ENCODE results near the gene DTHD1. TPM values are rescaled to one million over a fixed set of nuclear protein-coding genes. Genes with fewer than 3 reads are reported as not detected.

The DTHD1 gene
- total RNA-seq, 1 donor from 2014 or later, result not detected

DNA sequence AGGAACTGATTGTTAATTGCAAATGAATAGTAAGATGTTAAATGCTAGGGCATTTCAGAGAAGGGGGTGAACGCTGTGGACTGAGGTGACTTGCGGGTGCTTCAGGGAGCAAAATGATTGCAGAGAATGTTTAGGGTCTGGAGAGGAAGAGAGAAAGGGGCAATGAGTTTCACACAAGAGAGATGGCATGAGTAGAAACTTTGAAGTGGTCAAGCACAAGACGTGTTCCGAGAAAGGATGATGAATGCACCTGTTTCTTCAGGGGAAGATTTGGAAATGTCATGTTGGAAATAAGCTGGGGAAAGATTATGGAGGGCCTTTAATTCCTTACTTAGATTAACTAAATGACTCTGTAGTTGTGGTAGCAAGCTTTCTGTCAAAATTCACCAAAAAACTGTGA is 43.4 kb downstream of the DTHD1 start:
- Mint-ChIP-seq H3K9me3 (no peaks in the 10 kb centered on the region), H3K27ac (no peak overlapping the region), H3K36me3 (no peaks in the 10 kb centered on the region), H3K4me1 (peaks cover 2% of the 10 kb centered on the region), H3K4me3 (no peak overlapping the region), H3K27me3 (ENCODE audit: low read depth) (no peaks in the 10 kb centered on the region)
- DNase-seq (ENCODE audit: low spot score in 2 of 2, unreplicated experiment in 2 of 2), result no peak
- TF ChIP-seq, protein P1, sequence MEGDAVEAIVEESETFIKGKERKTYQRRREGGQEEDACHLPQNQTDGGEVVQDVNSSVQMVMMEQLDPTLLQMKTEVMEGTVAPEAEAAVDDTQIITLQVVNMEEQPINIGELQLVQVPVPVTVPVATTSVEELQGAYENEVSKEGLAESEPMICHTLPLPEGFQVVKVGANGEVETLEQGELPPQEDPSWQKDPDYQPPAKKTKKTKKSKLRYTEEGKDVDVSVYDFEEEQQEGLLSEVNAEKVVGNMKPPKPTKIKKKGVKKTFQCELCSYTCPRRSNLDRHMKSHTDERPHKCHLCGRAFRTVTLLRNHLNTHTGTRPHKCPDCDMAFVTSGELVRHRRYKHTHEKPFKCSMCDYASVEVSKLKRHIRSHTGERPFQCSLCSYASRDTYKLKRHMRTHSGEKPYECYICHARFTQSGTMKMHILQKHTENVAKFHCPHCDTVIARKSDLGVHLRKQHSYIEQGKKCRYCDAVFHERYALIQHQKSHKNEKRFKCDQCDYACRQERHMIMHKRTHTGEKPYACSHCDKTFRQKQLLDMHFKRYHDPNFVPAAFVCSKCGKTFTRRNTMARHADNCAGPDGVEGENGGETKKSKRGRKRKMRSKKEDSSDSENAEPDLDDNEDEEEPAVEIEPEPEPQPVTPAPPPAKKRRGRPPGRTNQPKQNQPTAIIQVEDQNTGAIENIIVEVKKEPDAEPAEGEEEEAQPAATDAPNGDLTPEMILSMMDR (IDR thresholded peaks at IDR 0.05; ENCODE audit: unreplicated experiment), result no peak

DNA sequence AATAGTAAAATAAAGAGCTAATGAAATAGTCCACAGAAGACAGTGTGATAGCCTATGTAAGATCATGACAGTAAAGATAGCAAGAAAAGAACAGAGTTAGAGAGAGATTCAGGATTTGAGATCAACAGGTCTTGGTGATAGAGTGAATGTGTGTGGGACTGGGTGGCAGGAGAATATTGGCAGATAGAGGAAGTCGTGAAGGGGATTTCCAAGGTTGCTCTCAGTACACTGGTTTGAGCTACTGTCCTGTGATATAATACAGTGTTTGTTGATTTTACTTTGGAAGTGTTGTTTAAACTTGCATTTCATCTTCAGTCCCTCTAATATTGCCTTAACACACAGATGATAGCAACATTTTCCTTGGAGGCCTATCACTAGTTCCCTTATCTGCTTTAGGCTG is 44.1 kb downstream of the DTHD1 start:
- Mint-ChIP-seq H3K27ac (no peak overlapping the region), H3K4me3 (no peak overlapping the region), H3K36me3 (no peaks in the 10 kb centered on the region), H3K27me3 (ENCODE audit: low read depth) (no peaks in the 10 kb centered on the region), H3K9me3 (no peaks in the 10 kb centered on the region), H3K4me1 (peaks cover 2% of the 10 kb centered on the region)
- no peak for DNase-seq (ENCODE audit: low spot score in 2 of 2, unreplicated experiment in 2 of 2)
- TF ChIP-seq, protein P1 (IDR thresholded peaks at IDR 0.05; ENCODE audit: unreplicated experiment), result no peak

DNA sequence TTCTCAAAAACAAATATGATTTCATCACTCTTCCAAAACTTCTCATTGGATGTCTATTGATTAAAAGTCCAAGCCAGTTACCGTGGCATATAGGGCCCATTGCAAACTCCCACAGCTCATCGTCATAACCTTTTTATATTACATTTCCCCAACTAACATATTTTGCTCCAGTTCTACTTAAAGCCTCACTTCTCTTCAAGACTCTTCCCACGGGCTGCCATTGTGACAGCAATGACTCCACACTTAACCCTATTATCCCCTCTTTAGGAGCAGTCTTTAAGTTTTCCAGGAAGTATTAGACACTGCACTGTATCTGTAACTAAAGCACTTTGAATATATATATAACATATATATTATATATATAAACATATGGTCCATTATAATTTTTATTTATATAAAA is 44.5 kb downstream of the DTHD1 start:
- TF ChIP-seq, protein P1 (IDR thresholded peaks at IDR 0.05; ENCODE audit: unreplicated experiment), result no peak
- Mint-ChIP-seq H3K9me3 (no peaks in the 10 kb centered on the region), H3K4me3 (no peak overlapping the region), H3K27ac (no peak overlapping the region), H3K4me1 (peaks cover 2% of the 10 kb centered on the region), H3K27me3 (ENCODE audit: low read depth) (no peaks in the 10 kb centered on the region), H3K36me3 (no peaks in the 10 kb centered on the region)
- DNase-seq (ENCODE audit: low spot score in 2 of 2, unreplicated experiment in 2 of 2), result no peak

DNA sequence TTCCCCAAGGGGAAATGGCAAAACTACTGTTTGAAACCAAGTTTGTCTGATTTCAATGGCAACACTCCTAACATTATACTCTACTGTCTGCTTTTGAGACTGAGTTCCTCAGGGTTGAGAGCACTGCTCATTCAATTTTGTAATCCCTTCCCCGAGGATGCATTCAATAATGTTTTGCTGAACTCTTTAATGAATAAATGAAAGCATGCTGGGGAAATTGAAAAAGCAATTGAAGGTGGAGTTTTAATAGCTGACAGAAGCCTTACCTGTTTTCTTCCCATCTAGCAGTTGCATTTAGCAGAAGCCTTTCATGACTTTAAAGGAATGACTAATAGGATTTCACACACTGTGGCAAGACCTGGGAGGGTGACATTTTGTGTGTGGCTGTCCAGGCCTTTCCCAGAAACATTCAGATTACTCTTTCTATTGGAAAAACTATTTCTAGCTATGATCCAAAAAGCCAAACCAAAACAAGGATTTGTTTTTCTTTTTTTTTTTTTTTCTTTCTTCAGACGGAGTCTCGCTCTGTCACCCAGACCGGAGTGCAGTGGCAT is 45.1 kb downstream of the DTHD1 start:
- DNase-seq (ENCODE audit: low spot score in 2 of 2, unreplicated experiment in 2 of 2), result no peak
- Mint-ChIP-seq H3K4me1 (peaks cover 2% of the 10 kb centered on the region), H3K4me3 (no peak overlapping the region), H3K27ac (no peak overlapping the region), H3K27me3 (ENCODE audit: low read depth) (no peaks in the 10 kb centered on the region), H3K9me3 (no peaks in the 10 kb centered on the region), H3K36me3 (no peaks in the 10 kb centered on the region)
- TF ChIP-seq, protein P1 (IDR thresholded peaks at IDR 0.05; ENCODE audit: unreplicated experiment), result no peak

DNA sequence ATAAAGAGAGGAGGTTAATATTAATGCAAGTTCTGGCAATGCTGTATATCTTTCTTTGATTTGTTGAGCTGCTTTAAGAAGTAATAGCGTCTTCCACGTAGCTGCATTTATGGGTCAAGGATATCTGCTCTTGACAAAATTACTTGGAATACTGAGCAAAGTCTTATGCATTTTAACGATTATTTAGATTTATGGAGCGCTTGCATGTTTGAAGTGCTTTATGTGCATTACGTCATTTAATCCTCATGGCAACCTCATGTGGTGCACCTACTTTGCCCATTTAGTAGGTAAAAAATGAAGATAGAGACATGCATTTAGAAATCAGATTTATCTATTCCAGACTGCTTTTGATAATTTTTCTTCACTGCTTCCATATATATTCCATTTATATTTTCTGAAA is 46.0 kb downstream of the DTHD1 start:
- TF ChIP-seq, protein P1 (IDR thresholded peaks at IDR 0.05; ENCODE audit: unreplicated experiment), result no peak
- no peak for DNase-seq (ENCODE audit: low spot score in 2 of 2, unreplicated experiment in 2 of 2)
- Mint-ChIP-seq H3K27ac (no peak overlapping the region), H3K36me3 (no peaks in the 10 kb centered on the region), H3K27me3 (ENCODE audit: low read depth) (no peaks in the 10 kb centered on the region), H3K4me1 (peaks cover 2% of the 10 kb centered on the region), H3K9me3 (no peaks in the 10 kb centered on the region), H3K4me3 (no peak overlapping the region)

DNA sequence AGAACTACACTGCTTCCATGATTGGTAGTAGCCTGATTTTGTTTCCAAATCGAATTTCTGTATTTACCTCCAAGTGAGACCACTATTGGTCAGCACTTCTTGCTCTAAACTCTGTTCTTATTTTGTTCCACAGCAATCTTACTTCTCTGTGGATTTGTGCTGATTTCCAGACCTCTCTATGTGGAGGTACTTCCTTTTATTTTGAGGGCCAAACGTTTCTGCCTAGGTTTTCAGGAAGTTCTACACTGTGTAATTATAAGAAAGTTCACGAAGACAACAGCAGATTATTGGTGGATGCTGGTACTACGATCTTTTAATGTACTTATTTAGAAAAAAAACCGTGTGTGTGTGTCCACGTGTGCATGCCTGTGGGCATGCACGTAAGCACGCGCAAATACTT is 46.7 kb downstream of the DTHD1 start:
- H3K27ac Mint-ChIP-seq, result no peak overlapping the region
- peaks cover 2% of the 10 kb centered on the region for H3K4me1 Mint-ChIP-seq
- no peak overlapping the region for H3K4me3 Mint-ChIP-seq
- TF ChIP-seq, protein P1 (IDR thresholded peaks at IDR 0.05; ENCODE audit: unreplicated experiment), result no peak
- DNase-seq (ENCODE audit: low spot score in 2 of 2, unreplicated experiment in 2 of 2), result no peak
- H3K27me3 Mint-ChIP-seq (ENCODE audit: low read depth), result no peaks in the 10 kb centered on the region
- H3K36me3 Mint-ChIP-seq, result no peaks in the 10 kb centered on the region
- H3K9me3 Mint-ChIP-seq, result no peaks in the 10 kb centered on the region

Data from mesothelial cell of epicardium (in vitro differentiated cells).